ENCODE data around the gene RNASEL. TPM values are rescaled to one million over a fixed set of nuclear protein-coding genes. Genes with fewer than 3 reads are reported as not detected.

Gene RNASEL
- total RNA-seq, 1 experiment from 2014 or later = 17.3 TPM

Small RNA genes lying within 50 kb of the gene (small RNA-seq; reads per million reads assigned to genes)
- gene RF00017 = not detected

Other genes with a start within 250 kb of the RNASEL start
- gene GLUL, start 197.5 kb downstream of the RNASEL start, total RNA-seq (2014; rRNA removed; shearing (Covaris generic); ENCODE audit: low replicate concordance) = not detected in 2 replicates
- not detected in 2 replicates for gene TEDDM1, start 188.6 kb downstream of the RNASEL start, total RNA-seq (2014; rRNA removed; shearing (Covaris generic); ENCODE audit: low replicate concordance)
- 0.22 and 0.97 TPM in 2 replicates for gene RGSL1, start 139.1 kb downstream of the RNASEL start, total RNA-seq (2014; rRNA removed; shearing (Covaris generic); ENCODE audit: low replicate concordance)
- gene RGS16, start 15.1 kb upstream of the RNASEL start, total RNA-seq (2014; rRNA removed; shearing (Covaris generic); ENCODE audit: low replicate concordance) = 19.0 and 27.7 TPM in 2 replicates
- 20.5 and 25.5 TPM in 2 replicates for gene RGS8, start 95.3 kb upstream of the RNASEL start, total RNA-seq (2014; rRNA removed; shearing (Covaris generic); ENCODE audit: low replicate concordance)
- gene NPL, start 200.5 kb upstream of the RNASEL start, total RNA-seq (2014; rRNA removed; shearing (Covaris generic); ENCODE audit: low replicate concordance) = 3.2 TPM in 2 replicates